Heart right ventricle (tissue), 16 donors: Measurements from ENCODE around the gene PRICKLE1. TPM values are rescaled to one million over a fixed set of nuclear protein-coding genes. Genes with fewer than 3 reads are reported as not detected.

Experiments used
- ATAC-seq, 8 donors: fragments of 200-7000 bp; cut with Tn5 transposase; one replicate each; pipeline ENCODE4 v1.9.1; 2020; ENCODE audit warnings: mild to moderate bottlenecking in 8 of 8, moderate library complexity in 8 of 8, moderate number of reproducible peaks in 1 of 8
- DNase-seq, 2 donors: peaks; one replicate each; pipeline ENCODE4 v3.0.0-alpha.2; 2020
- H3K27ac ChIP-seq, 10 donors: fragments of 200-600 bp; sonication (generic) in 2 of 10; one replicate each; pipeline versions ENCODE4 v1.5.0 to v1.8.0; 2020 to 2022; ENCODE audit warnings: mild to moderate bottlenecking in 3 of 10
- H3K27me3 ChIP-seq, 7 donors: fragments of 200-600 bp; one replicate each; pipeline ENCODE4 v1.8.0; 2021 to 2022; ENCODE audit warnings: mild to moderate bottlenecking in 2 of 7
- H3K36me3 ChIP-seq, 9 donors: fragments of 200-600 bp; sonication (generic) in 1 of 9; one replicate each; pipeline versions ENCODE4 v1.5.0 to v1.8.0; 2020 to 2022; ENCODE audit warnings: mild to moderate bottlenecking in 2 of 9
- H3K4me1 ChIP-seq, 9 donors: fragments of 200-600 bp; sonication (generic) in 1 of 9; one replicate each; pipeline versions ENCODE4 v1.5.0 to v1.8.0; 2020 to 2022; ENCODE audit warnings: mild to moderate bottlenecking in 4 of 9
- H3K4me3 ChIP-seq, 10 donors: fragments of 200-600 bp; sonication (generic) in 2 of 10; one replicate each; pipeline versions ENCODE4 v1.5.0 to v1.8.0; 2020 to 2022; ENCODE audit warnings: mild to moderate bottlenecking in 7 of 10, moderate library complexity in 2 of 10
- H3K9me3 ChIP-seq, 11 donors: fragments of 200-600 bp in 10 of 11; sonication (generic) in 2 of 11; one replicate each; pipeline versions ENCODE4 v1.5.0 to v1.8.0; 2013 to 2022; ENCODE audit warnings: mild to moderate bottlenecking in 2 of 11, control low read depth in 1 of 11, moderate library complexity in 1 of 11
- WGBS, 2 donors: extraction: QIAGEN DNeasy Blood & Tissue Kit; methylation state at CpG; one replicate each; pipeline ENCODE4 v1.1.7; 2013; ENCODE audit warnings: inconsistent platforms in 1 of 2; 5-methylcytosine and 5-hydroxymethylcytosine counted together
- intact Hi-C, 10 donors: fragments of 100-400 bp; cut with DNase I; formaldehyde crosslinking; loops; one replicate each; pipeline versions ENCODE4 v1.11.1 to v1.14.2; 2022
- polyA plus RNA-seq, 2 donors: library from polyadenylated mRNA; stranded (reverse); fragments of 200-250 nt; gene quantifications; one replicate each; pipeline ENCODE4 v1.2.3, GENCODE V29; 2013
- total RNA-seq, 10 donors: library from RNA; stranded (reverse); fragmentation: NEBNext Ultra II Directional in 3 of 10; extraction: Animal tissue kit (Norgen Biotek cat#: 25700) in 3 of 10; gene quantifications; one replicate each; pipeline versions ENCODE4 v1.2.1 to v1.2.4, GENCODE V29; 2021 to 2023
- TF ChIP-seq, protein P1 (sequence below), 9 donors: fragments of 200-600 bp; sonication (generic) in 2 of 9; IDR thresholded peaks; one replicate each; pipeline versions ENCODE4 v1.5.0 to v1.8.0; 2021 to 2022; ENCODE audit warnings: antibody characterized with exemption in 9 of 9, mild to moderate bottlenecking in 5 of 9, moderate library complexity in 1 of 9
- donor health status: Arrhythmogenic right ventricular cardiomyopathy.
- donor health status: ischemic (EF 13 %, LVEDD 7.1; RV severe dilation, severe dysfunction).
- donor health status: healthy with polysubstance abuse.
- donor health status: DM: no; HTN: yes; CAD: no.
- donor health status: DM: no; HTN: no; CAD: no.
- donor health status: ischemic (EF 25% LVEDD 6.9; RV normal size, moderate dysfunction).
- donor health status: ischemic (EF 25% LVEDD 5.7; RV mildly dilated, moderate dysfunction).
- donor health status: healthy.
- donor health status: DM: yes; HTN: yes; CAD: no.
- donor health status: Ischemic cardiomyopathy.
- donor health status: ischemic (EF 35%, LVEDD 5.7; RV mildly dilated, moderate dysfunction).
- donor health status: nonischemic (EF 11% LVEDD 7.7; RV severe dilation, severe dysfunction).
- donor health status: DM: yes; HTN: yes; CAD: no.
- donor health status: PGD.
- donor health status: ischemic (EF 29% LVEDD 5.4; RV normal size, mild dysfunction).
- donor health status: nonischemic (EF 23%, LVEDD 6.1; RV moderate dilation, normal function).

Gene PRICKLE1
- total and polyA plus RNA-seq, 12 donors = 2.9 to 36.9 (median 17.8) TPM

DNA sequence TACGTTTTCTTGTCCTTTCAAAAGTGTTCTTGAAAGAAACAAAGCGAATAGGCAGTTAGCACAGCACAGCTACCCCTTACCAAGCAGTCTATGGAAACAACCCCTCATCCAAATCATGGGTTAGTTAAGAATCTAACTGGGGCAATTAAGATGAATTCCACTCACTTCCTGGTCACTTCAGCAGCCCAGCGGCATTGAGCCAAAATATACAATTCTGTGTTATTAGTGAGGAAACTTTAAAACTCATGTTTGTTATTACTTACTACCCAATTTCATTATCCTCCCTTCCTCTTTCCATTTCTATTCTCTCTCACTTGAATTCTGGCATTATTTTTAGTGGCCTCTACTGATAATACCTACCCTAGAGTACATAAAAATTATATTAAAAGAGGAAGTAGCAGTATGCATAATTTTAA lies 142.2 kb downstream of the PRICKLE1 start:
- no peak overlapping the region for H3K4me3 ChIP-seq
- intact Hi-C loops = no loop called here
- H3K36me3 ChIP-seq = peaks cover 0 to 67% (median 16%) of the 10 kb centered on the region in 9 donors
- DNase-seq (no peak), ATAC-seq (peak in 1 of 8 donors; percentile 24)
- H3K27me3 ChIP-seq = no peaks in the 10 kb centered on the region
- peaks cover 0 to 22% (median 0%) of the 10 kb centered on the region in 11 donors for H3K9me3 ChIP-seq
- 62 to 67% methylated on average over 3 of the region's 3 CpGs for WGBS, 2 donors
- H3K27ac ChIP-seq = peak overlapping the region in 1 of 10 donors; percentile 20
- peaks cover 0 to 10% (median 4%) of the 10 kb centered on the region in 9 donors for H3K4me1 ChIP-seq
- TF ChIP-seq, protein P1, sequence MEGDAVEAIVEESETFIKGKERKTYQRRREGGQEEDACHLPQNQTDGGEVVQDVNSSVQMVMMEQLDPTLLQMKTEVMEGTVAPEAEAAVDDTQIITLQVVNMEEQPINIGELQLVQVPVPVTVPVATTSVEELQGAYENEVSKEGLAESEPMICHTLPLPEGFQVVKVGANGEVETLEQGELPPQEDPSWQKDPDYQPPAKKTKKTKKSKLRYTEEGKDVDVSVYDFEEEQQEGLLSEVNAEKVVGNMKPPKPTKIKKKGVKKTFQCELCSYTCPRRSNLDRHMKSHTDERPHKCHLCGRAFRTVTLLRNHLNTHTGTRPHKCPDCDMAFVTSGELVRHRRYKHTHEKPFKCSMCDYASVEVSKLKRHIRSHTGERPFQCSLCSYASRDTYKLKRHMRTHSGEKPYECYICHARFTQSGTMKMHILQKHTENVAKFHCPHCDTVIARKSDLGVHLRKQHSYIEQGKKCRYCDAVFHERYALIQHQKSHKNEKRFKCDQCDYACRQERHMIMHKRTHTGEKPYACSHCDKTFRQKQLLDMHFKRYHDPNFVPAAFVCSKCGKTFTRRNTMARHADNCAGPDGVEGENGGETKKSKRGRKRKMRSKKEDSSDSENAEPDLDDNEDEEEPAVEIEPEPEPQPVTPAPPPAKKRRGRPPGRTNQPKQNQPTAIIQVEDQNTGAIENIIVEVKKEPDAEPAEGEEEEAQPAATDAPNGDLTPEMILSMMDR (IDR thresholded peaks at IDR 0.05) = no peak

DNA sequence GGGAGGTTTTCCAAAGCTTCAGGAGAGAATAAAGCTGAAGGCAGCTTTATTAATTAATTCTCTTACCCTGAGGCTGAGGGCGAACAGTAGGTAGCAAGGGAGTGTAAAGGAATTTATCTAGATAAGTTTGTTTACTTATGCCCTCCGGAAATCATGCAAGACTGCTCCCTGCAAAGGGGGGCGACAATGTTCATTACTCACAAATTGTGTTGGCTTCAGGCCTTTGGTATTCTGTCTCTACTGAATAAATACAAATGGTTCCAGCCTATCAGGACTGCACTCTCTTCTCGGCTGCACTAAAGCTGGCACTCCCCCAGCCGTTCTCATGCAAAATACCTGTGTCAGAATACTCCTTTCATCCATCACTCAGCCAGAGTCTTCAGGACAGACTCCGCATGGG lies 142.8 kb downstream of the PRICKLE1 start:
- peak in 1 of 8 donors; percentile 18 for ATAC-seq

DNA sequence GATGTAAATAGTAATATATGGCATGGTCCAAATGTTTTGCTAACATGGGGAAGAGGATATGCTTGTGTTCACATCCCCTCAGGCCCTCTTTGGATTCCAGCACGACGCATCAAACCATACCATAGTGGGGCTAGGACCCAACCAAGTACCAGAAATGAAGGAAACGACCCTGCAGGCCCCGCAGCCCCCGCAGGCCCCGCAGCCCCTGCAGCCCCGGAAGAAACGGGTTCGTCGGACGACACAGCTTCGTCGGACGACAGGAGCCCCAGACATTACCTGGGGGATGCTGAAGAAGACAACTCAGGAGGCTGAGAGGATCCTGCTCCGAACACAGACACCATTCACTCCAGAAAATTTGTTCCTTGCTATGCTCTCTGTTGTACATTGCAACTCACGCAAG lies 143.7 kb downstream of the PRICKLE1 start:
- ATAC-seq (no peak), DNase-seq (no peak)
- Histone ChIP-seq H3K4me1 (peaks cover 0 to 10% (median 4%) of the 10 kb centered on the region in 9 donors), H3K36me3 (peaks cover 0 to 82% (median 20%) of the 10 kb centered on the region in 9 donors), H3K27ac (no peak overlapping the region), H3K9me3 (peaks cover 0 to 22% (median 0%) of the 10 kb centered on the region in 11 donors), H3K27me3 (no peaks in the 10 kb centered on the region), H3K4me3 (no peak overlapping the region)
- 95 to 97% methylated on average over 16 of the region's 16 CpGs for WGBS, 2 donors
- intact Hi-C loops = no loop called here
- TF ChIP-seq, protein P1 (IDR thresholded peaks at IDR 0.05) = no peak

More for the DNA sequence above, 142.8 kb downstream of the PRICKLE1 start:
- Histone ChIP-seq H3K27me3 (no peaks in the 10 kb centered on the region), H3K4me3 (no peak overlapping the region), H3K27ac (no peak overlapping the region), H3K36me3 (peaks cover 0 to 74% (median 20%) of the 10 kb centered on the region in 9 donors), H3K9me3 (peaks cover 0 to 22% (median 0%) of the 10 kb centered on the region in 11 donors), H3K4me1 (peaks cover 0 to 10% (median 4%) of the 10 kb centered on the region in 9 donors)
- DNase-seq = no peak
- intact Hi-C loops = no loop called here
- TF ChIP-seq, protein P1 (IDR thresholded peaks at IDR 0.05) = no peak
- WGBS, 2 donors = 51 to 55% methylated on average over 6 of the region's 6 CpGs

DNA sequence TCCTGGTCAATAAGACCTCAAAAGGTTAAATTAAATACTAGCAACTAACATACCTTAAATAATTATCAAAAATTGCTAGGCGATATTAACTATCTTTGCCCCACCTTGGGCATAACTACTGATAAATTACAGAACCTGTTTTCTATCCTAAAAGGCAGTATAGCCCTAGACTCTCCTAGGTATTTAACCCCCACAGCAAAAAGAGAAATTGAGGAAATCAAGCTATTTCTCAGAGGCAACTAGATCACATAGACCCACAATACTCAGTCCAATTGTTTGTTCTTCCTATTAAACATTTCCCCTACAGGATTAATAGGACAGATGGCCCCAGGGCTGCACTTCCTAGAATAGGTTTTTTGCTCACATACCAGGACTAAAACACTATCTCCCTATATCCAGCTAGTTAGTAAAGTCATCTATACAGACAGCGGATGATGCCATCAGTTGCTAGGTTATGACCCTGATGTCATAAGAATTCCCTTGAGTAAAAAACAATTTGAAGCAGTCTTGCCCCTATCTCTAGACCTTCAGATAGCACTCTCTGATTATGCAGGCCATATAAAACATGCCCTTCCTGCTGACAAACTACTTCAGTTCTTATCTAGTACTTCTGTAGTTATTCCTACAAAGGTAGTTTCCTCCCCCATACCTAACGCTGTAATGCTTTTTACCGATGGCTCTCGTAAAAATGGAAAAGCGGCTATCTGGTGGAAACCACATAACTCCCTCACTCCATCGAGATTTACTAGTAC lies 145.2 kb downstream of the PRICKLE1 start:
- H3K4me1 ChIP-seq = peaks cover 0 to 8% (median 0%) of the 10 kb centered on the region in 9 donors

More for the DNA sequence above, 145.2 kb downstream of the PRICKLE1 start:
- 97 to 99% methylated on average over 7 of the region's 7 CpGs for WGBS, 2 donors
- Histone ChIP-seq H3K27ac (no peak overlapping the region), H3K9me3 (peaks cover 0 to 22% (median 0%) of the 10 kb centered on the region in 11 donors), H3K4me3 (no peak overlapping the region), H3K36me3 (peaks cover 0 to 90% (median 20%) of the 10 kb centered on the region in 9 donors), H3K27me3 (no peaks in the 10 kb centered on the region)
- TF ChIP-seq, protein P1 (IDR thresholded peaks at IDR 0.05) = no peak
- DNase-seq = no peak
- ATAC-seq = no peak
- intact Hi-C loops = no loop called here
